Daoy (cell line): ENCODE measurements around the gene NUP107. TPM values are rescaled to one million over a fixed set of nuclear protein-coding genes. Genes with fewer than 3 reads are reported as not detected.
"Not testable (repeated sequence)": the region's sequence is repeated elsewhere in the genome, so short reads cannot be mapped to it uniquely, and the experiment has no call there.

ENCODE experiments used
- DNase-seq: peaks from one replicate; pipeline ENCODE4 v3.0.0-alpha.2; 2015; ENCODE audit warnings: low read depth
- total RNA-seq: library from RNA; depleted of rRNA; stranded (reverse); fragments of >200 nt; shearing (Covaris generic); gene quantifications from 2 replicates; pipeline ENCODE4 v1.2.3, GENCODE V29; 2014; rRNA removed

NUP107 gene
- 168 TPM in 2 replicates for total RNA-seq

DNA sequence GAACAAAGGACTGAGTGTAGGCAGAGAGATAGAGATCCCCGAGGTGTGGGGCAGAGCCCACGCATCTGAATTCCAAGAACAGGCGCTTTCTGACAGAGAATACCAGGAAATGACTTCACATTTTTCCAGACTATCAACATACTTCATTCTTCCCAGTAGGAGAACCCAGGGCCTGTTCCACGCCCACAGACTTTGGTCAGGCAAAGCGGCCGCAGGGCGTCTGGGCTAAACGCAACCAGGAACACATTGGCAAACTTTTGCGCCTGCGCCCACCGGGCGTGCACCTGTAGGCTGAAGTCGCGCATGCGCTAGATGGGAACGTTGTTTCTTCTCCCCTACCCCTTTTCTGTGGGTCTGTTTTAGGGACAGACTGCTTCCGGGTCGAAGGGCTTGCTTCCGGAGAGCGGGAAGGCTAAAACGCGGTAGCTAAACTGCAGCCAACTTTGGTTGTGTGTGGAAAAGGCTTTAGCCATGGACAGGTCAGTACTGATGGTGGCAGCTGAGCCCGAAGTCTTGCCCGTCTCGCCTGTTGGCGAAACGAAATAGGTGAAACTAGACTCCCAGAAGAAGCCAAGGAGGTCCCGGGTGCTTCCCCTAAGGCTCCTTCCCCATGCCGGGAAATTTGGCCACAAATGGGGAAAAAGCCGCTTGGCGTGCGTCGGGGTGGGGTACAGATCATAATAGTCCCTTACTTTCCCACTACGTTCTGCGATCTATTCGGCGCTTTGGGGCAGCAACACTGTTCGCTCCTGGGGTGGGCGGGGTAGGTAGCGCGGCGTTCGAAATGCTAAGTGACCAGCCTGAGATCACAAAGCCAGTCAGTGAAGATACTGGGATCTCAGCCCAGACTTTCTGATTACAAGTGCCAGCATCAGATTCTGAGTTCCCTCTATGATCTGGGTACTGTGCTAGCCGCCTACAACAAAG lies at the start of gene NUP107:
Gene NUP107, plus strand, starts transcription at position 384 of the 927 bp plus-strand sequence. Its CDS starts 88 bp downstream, at position 472.
- DNase-seq = peak; percentile 100

DNA sequence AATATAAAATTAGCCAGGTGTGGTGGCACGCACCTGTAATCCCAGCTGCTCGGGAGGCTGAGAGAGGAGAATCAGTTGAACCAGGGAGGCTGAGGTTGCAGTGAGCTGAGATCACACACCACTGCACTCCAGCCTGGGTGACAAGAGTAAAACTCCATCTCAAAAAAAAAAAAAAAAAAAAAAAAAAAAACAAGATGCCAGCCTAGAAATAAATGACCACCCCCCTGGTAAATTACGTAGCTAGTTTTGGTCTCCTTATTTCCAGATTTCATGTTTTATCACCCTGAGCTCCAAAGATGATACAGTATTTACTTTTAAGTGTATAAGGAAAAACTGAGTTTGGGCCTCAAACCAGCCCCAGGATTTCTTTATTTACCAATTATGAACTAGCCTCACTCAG lies 49.3 kb upstream of the NUP107 start:
- not testable (repeated sequence) for DNase-seq

DNA sequence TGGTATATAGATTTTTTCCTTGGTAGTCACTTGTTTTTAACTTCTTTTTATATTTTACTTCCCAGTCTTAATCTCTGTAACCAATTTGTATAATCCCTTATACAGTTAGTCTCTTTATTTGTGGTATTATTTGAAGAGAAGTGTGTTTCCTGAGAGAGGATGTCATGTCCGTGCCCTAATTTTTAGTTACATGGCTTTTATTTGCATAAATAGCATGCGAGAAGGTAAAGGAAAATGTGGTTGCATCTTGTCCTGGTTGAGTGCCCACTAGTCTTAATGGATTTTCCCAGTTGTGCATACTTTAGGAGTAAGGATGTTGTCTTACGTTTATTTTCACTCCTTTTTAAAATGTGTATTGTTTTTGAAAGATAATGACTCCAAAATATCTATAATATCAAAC lies 48.6 kb upstream of the NUP107 start:
- no peak for DNase-seq

- peak; percentile 58 for DNase-seq
Observed at GRCh38 chr12:68638721-68639395, 47.9 kb upstream of the NUP107 start.

DNA sequence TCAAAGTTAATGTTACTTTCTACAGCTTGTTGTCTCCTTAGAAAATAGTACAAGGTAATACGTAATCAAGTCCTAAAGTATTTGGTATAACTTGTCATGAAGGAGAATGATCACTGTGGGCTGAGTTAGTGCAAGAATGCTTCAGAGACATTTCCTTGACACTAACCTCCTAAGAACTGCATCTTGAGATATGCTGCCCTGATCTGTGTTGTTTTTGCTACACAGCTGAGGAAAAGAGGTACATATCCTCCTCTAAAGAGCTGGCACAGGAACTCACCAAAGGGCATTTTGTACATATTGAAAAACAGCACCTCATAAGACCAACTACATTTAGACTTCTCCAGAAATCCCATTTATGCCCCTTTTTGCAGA lies 47.4 kb upstream of the NUP107 start:
- no peak for DNase-seq

GRCh38 chr12:68641138-68641537 lies 45.6 kb upstream of the NUP107 start:
- no peak for DNase-seq

DNA sequence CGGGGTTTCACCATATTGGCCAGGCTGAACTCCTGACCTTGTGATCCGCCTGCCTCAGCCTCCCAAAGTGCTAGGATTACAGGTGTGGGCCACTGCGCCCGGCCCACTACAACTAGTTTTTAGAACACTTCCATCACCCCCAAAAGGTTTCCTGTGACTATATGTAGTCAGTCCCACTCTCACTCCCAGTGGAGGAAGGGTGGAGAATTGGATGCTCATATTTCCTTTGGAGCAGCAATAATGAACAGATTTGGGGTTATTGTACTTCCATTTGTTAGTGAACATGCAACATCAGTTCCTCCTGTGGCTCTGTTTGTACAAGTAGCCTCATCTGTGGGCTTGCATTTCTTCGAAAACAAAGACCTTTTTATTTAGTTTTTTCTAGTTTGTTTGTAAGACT lies 40.3 kb upstream of the NUP107 start:
- no peak for DNase-seq

DNA sequence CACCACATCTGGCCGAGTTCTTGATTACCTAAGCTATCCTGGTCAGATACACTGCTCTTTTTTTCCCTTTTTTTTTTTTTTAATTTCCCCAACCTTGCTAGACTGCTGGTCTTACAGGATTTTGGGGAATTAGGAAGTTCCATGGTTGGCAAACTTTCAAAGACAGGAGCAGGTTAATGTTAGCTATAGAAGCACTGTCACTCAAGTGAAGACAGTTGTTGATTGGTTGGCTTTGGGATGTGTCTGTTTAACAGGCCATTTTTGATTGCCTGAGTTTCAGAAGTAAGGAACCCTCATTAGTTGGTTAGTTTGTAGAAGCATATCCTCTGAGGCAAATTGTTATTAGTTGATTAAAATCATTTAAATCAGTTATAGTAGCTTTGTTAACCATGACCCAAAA lies 39.3 kb upstream of the NUP107 start:
- DNase-seq = no peak

GRCh38 chr12:68648179-68648578 lies 38.6 kb upstream of the NUP107 start:
- no peak for DNase-seq

DNA sequence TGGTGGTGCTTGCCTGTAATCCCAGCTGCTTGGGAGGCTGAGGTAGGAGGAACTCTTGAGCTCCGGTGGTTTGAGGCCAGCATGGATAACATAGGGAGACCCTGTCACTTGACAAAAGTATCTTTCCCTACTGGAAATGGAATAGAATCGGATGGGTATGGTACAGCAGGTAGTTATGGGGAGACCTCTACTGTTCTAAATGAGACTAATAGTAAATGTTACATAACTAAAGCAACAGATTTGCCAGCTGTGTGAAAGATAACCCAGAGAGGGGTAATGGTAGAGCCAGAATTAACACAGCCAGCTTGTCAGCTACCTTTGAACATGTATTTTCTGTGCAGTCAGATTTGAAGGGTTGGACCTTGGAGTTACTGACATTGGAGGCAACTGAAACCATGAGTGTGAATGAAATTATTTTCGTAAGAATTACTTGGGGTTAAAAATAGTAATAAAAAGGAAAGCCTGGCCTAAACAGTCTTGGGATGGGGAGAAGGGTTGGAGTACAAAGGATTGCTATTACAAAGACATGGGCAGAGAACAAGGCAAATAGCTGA lies 21.7 kb upstream of the NUP107 start:
- no peak for DNase-seq

DNA sequence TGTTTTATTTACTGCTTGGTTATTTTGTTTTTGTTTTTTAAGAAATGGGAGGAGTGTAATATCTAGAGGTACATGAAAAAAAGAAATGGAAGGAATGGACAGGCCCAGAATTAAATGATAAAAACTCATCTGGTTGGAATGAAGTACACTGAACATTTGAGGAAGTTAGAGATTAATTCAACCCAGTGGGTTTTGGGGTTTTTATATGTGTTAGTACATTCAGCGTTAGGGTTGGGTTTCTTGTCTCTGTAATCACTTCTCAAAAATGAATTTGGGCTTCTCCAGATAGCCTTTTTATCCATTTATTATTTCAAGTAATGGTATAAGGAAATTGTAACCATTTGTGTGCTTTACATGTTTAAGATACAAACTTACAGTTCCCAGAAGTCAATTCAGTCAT lies 19.5 kb upstream of the NUP107 start:
- no peak for DNase-seq

- peak; percentile 25 for DNase-seq
Observed at GRCh38 chr12:68667896-68668295, 18.9 kb upstream of the NUP107 start.

- DNase-seq = no peak
Observed at GRCh38 chr12:68671179-68671578, 15.6 kb upstream of the NUP107 start.

DNA sequence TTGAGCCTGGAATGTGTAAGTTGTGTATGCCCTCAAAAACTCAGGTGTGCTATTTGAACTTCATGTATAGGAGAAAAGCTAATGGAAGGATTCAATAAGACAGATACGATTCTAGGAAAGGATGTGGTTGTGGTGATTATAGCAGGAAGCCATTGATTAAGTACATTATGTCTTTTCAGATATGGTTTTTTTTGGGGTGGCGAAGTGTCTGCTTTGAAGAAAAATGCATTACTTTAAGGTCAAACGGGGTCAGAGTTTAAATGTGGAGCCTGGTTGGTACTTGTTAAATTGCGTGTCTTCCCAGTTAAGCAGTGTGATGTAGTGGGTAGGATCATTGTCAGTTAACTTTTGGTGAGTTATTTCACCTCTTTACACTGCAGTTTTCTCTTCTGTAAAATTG lies 13.0 kb upstream of the NUP107 start:
- DNase-seq = no peak

DNA sequence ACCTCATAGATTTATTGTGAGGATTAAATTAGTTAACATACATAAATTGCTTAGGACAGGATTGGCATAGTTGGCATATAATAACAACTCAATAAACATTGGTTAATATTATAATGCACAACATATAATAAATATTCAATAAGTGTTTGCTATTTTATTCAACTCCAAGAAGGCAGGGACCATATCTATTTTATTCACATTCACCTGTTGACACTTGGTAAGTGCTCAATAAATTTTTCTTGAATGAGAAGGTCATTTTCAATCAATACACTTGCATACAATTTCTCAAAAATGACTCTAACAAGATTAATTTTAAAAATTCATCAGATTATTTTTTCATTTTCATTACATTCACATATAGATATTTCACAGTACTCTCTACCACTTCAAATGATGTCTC lies 12.4 kb upstream of the NUP107 start:
- DNase-seq = no peak

DNA sequence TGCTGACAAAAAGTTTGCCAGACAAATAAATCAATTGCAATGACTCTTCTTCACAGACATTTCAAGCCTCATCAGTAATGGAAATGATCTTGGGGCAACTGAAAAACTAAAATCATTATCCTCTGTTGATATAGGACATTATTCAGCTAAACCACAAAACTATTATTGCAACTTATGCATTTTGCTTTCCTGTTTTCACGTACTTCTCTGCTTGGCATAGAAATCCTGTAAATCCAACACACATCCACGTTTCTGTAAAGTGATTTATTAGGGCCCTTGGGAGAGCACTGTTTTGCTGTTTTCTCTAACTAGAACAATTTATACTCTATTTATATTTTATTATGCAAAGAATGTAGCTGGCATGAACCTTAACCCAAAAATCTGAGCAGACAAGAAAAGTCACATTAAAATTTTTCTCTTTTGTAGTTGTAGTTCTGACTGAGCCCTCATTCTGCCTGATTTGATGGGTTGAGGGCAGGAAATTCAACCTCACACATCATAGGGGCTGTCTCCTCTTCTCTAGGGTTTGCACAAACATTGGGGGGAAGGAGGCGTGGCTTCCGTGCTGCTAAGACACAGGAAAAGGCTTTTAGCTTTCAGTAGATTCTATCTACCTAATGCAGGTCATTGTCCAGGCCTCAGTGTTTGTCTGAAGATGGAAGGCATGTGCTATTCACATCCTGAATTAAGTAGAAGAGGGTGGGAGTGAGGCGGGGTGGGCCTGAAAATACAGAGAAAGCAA lies 11.5 kb upstream of the NUP107 start:
- peak; percentile 53 for DNase-seq

DNA sequence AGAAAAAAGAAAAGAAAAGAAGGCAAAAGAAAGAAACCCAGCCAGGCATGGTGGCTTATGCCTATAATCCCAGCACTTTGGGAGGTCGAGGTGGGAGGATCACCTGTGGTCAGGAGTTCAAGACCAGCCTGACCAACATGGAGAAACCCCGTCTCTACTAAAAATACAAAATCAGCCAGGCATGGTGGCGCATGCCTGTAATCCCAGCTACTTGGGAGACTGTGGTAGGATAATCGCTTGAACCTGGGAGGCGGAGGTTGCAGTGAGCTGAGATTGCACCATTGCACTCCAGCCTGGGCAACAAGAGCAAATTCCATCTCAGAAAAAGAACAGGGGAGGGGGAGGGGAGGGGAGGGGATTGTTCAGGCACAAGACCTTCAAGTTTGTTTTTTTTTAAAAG lies 9.9 kb upstream of the NUP107 start:
- DNase-seq = not testable (repeated sequence)

GRCh38 chr12:68686262-68686594 lies 550 bp upstream of the NUP107 start:
- no peak for DNase-seq

DNA sequence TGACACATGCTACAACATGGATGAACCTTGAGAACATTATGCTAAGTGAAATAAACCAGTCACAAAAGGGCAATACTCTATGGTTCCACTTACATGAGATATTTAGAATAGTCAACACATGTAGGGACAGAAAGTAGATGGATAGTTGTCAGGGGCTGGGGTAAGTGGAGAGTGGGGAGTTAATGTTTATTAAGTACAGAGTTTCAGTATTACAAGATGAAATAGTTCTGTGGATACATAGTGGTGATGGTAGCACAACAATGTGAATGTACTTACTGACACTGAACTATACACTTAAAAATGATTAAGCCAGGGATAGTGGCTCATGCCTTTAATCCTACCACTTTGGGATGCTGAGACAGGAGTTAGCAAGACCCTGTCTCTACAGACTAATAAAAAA lies 8.7 kb downstream of the NUP107 start:
- DNase-seq = no peak

DNA sequence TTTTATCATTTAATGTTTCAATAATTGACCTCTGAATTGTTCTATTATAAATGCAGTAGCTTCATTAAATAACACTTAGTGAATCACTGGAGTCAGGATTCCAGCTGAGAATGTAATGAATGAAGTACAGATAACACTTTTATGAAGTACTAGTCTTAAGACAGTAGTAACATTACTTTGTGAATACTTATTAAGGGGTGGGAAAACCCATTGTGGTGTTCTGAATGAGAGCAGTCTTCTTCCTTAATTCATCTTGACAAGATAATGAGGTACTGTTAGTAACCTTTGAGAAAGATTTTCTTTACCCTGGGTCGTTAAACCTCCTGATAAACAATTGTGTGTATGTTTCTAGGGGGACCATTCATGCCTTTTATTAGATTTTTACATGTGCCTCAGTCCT lies 12.7 kb downstream of the NUP107 start:
- DNase-seq = no peak

GRCh38 chr12:68727776-68728175 lies 41.0 kb downstream of the NUP107 start:
- no peak for DNase-seq

- DNase-seq = peak; percentile 42
Observed at GRCh38 chr12:68733661-68734071, 46.9 kb downstream of the NUP107 start.
